Measurements from ENCODE around the gene PEX11A. TPM values are rescaled to one million over a fixed set of nuclear protein-coding genes. Genes with fewer than 3 reads are reported as not detected.
A peak's percentile ranks its signal among the peaks of the same experiment; 100 is the strongest.
"Not testable (repeated sequence)": the region's sequence is repeated elsewhere in the genome, so short reads cannot be mapped to it uniquely, and the experiment has no call there.

The PEX11A gene
- total and polyA plus RNA-seq, 2 of the 8 experiments (the other 6 are each of a cell fraction or from before 2014, with no cell fraction given): 2.9 to 3.0 TPM

DNA sequence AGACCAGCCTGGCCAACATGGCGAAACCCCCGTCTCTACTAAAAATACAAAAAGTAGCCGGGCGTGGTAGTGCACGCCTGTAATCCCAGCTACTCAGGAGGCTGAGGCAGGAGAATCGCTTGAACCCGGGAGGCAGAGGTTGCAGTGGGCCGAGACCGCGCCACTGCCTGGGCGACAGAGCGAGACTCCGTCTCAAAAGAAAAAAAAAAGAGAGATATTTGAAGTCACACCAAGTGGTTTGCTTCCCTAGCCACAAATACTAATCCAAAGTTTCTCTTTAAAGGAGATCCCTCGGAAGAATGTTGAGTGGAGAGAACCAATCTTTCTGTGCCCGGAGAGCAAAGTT, 651 bp downstream of the PEX11A start:
- WGBS, 2 experiments (ENCODE audit: extremely low coverage in 1 of 2, insufficient coverage in 1 of 2, insufficient read length in 1 of 2, insufficient replicate concordance in 2 of 2, low coverage in 1 of 2, low lambda C conversion rate in 2 of 2, missing lambda C conversion rate in 1 of 2): 72% methylated on average over 14 of the region's 15 CpGs; no CpG with 5 or more reads in 1 of the 2 experiments

More for the DNA sequence above, 651 bp downstream of the PEX11A start:
- Histone ChIP-seq H3K4me2 (ENCODE audit: insufficient read depth in 1 of 2, low read depth in 2 of 2, low read length in 2 of 2) (peak overlapping the region; percentile 63 to 74), H2AFZ (ENCODE audit: low read length) (peak overlapping the region; percentile 86), H3K4me3 (ENCODE audit: extremely low read depth in 1 of 4, insufficient read depth in 2 of 4, low read depth in 3 of 4, low read length in 4 of 4) (peak overlapping the region; percentile 43 to 88 (median 82))
- H3K18ac ChIP-seq (ENCODE audit: extremely low read depth, low read length); POLR2A ChIA-PET (ENCODE audit: partially characterized antibody); H4K20me1 ChIP-seq (replicated peaks in 1 of 2; ENCODE audit: control insufficient read depth in 1 of 2, insufficient read depth in 2 of 2, low read length in 2 of 2); H3K4ac ChIP-seq (replicated peaks; ENCODE audit: insufficient read length, low read depth, low read length); H4K8ac ChIP-seq (ENCODE audit: extremely low read depth, insufficient read depth, low read length); H4K91ac ChIP-seq (replicated peaks; ENCODE audit: insufficient read length, low read length); H2BK5ac ChIP-seq (ENCODE audit: low read depth, low read length); H3K9me3 ChIP-seq (ENCODE audit: insufficient read depth in 2 of 2, low read depth in 1 of 2, low read length in 1 of 2); H3K23ac ChIP-seq (ENCODE audit: insufficient read length); H3K9ac ChIP-seq (replicated peaks in 1 of 4; ENCODE audit: extremely low read depth in 1 of 4, low read depth in 3 of 4, low read length in 3 of 4); H2BK15ac ChIP-seq (ENCODE audit: low read length); H3K23me2 ChIP-seq (ENCODE audit: low read depth, low read length); H4K5ac ChIP-seq (ENCODE audit: insufficient read length, low read depth, low read length); H3K14ac ChIP-seq (ENCODE audit: insufficient read length); H2AK5ac ChIP-seq (ENCODE audit: low read depth, low read length); H2BK12ac ChIP-seq (ENCODE audit: low read depth, low read length); H3K56ac ChIP-seq (replicated peaks; ENCODE audit: insufficient read length, low read depth, low read length); H3K36me3 ChIP-seq (ENCODE audit: control insufficient read depth in 2 of 4, insufficient read depth in 4 of 4, low read length in 3 of 4); H3K27ac ChIP-seq (ENCODE audit: low read depth, low read length); DNase-seq (ENCODE audit: low read depth in 1 of 2, low spot score in 2 of 2); H3K79me1 ChIP-seq (ENCODE audit: low read depth, low read length); H3K27me3 ChIP-seq (replicated peaks in 1 of 4; ENCODE audit: control insufficient read depth in 3 of 4, extremely low read depth in 1 of 4, insufficient read depth in 3 of 4, low read length in 3 of 4); H2BK20ac ChIP-seq (ENCODE audit: low read length); H2BK120ac ChIP-seq (replicated peaks; ENCODE audit: low read depth, low read length); FAIRE-seq; H3K79me2 ChIP-seq (ENCODE audit: control insufficient read depth in 1 of 2, insufficient read depth in 2 of 2, low read length in 2 of 2); H3K4me1 ChIP-seq (replicated peaks in 1 of 4; ENCODE audit: control insufficient read depth in 3 of 4, insufficient read depth in 4 of 4, low read length in 3 of 4): not testable (repeated sequence)
- CTCF ChIA-PET (ENCODE audit: partially characterized antibody): interaction anchor here (2.0 kb wide), 1 partner anchor 18 kb away, joined by 11 read pairs; no protein-coding TSS in a partner anchor
